Peyer's patch (tissue), 4 donors: ENCODE data around the gene PLA2G4A. TPM values are rescaled to one million over a fixed set of nuclear protein-coding genes. Genes with fewer than 3 reads are reported as not detected.

Source experiments
- DNase-seq, 3 donors: peaks; one replicate each; pipeline ENCODE4 v3.0.0-alpha.2; 2017 to 2019
- H3K27ac ChIP-seq, 4 donors: fragments of 200-600 bp; sonication (generic); one replicate each; pipeline ENCODE4 v1.5.1; 2016 to 2019
- H3K27me3 ChIP-seq, 2 donors: fragments of 200-600 bp; sonication (generic); one replicate each; pipeline ENCODE4 v1.5.1; 2019
- H3K36me3 ChIP-seq, 3 donors: fragments of 200-600 bp; sonication (generic); one replicate each; pipeline ENCODE4 v1.5.1; 2016 to 2019
- H3K4me1 ChIP-seq, 4 donors: fragments of 200-600 bp; sonication (generic); one replicate each; pipeline ENCODE4 v1.5.1; 2016 to 2019
- H3K4me3 ChIP-seq, 4 donors: fragments of 200-600 bp; sonication (generic); 1 replicate in 3 of 4; 2 replicates in 1 of 4; pipeline ENCODE4 v1.5.1; 2016 to 2019; ENCODE audit warnings: mild to moderate bottlenecking in 1 of 4
- H3K9me3 ChIP-seq, 4 donors: fragments of 200-600 bp; sonication (generic); one replicate each; pipeline ENCODE4 v1.5.1; 2016 to 2019; ENCODE audit warnings: mild to moderate bottlenecking in 1 of 4
- POLR2A ChIP-seq, 2 donors: fragments of 450-650 bp; IDR thresholded peaks; one replicate each; pipeline ENCODE4 v1.5.1; 2017; ENCODE audit warnings: antibody characterized with exemption in 2 of 2, mild to moderate bottlenecking in 2 of 2, moderate library complexity in 2 of 2
- total RNA-seq, 4 donors: library from RNA; depleted of rRNA; stranded (reverse); fragments of >200 nt; gene quantifications; one replicate each; pipeline ENCODE4 v1.1.0, GENCODE V29; 2016
- TF ChIP-seq, protein P1 (sequence below), 6 experiments: fragments of 450-650 bp in 4 of 6; fragments of 200-600 bp in 2 of 6; sonication (generic) in 1 of 6; IDR thresholded peaks; one replicate each; pipeline ENCODE4 v1.5.1; 2017 to 2019; ENCODE audit warnings: antibody characterized with exemption in 6 of 6, mild to moderate bottlenecking in 3 of 6, moderate library complexity in 1 of 6

Gene PLA2G4A
- total RNA-seq, 4 donors from 2014 or later: 7.0 to 8.3 (median 7.6) TPM

DNA sequence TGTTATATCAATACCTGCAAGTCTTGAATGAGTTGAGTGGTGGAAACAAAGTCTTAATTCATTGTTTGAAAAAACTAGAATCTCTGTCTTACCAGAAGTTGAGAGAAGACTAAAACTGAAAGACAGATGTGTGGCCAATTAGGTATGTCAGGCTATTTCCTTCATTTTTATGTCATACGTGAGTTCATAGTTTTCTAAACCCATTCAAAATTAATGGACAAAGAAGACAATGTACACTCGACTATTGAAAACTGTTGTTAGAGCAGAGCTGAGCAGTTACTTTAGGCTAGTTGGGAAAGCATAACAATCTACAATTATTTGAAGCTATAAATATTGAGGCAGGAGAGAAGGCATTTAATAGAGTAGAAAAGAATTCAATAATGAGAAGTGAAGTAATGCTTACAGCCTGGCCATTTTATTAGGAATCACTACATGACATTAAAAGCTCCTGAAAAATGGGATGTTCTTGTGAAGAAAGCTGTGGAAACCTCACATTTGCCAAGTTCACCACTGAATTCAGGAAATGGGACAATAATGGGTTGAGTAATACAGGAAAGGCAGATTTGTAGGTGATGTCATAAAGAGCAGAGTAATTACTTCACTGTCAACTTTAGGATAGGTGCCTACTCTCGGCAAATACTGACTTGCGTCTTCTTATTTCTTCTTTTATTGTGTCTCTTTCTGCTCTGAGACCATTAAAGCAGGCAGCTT lies 204.4 kb downstream of the PLA2G4A start:
- Histone ChIP-seq H3K27me3 (no peaks in the 10 kb centered on the region), H3K27ac (no peak overlapping the region), H3K36me3 (no peaks in the 10 kb centered on the region), H3K9me3 (peaks cover 0 to 3% (median 0%) of the 10 kb centered on the region in 4 donors), H3K4me1 (no peaks in the 10 kb centered on the region), H3K4me3 (no peak overlapping the region)
- no peak for DNase-seq
- TF ChIP-seq POLR2A (IDR thresholded peaks at IDR 0.05): no peak
- TF ChIP-seq, protein P1, sequence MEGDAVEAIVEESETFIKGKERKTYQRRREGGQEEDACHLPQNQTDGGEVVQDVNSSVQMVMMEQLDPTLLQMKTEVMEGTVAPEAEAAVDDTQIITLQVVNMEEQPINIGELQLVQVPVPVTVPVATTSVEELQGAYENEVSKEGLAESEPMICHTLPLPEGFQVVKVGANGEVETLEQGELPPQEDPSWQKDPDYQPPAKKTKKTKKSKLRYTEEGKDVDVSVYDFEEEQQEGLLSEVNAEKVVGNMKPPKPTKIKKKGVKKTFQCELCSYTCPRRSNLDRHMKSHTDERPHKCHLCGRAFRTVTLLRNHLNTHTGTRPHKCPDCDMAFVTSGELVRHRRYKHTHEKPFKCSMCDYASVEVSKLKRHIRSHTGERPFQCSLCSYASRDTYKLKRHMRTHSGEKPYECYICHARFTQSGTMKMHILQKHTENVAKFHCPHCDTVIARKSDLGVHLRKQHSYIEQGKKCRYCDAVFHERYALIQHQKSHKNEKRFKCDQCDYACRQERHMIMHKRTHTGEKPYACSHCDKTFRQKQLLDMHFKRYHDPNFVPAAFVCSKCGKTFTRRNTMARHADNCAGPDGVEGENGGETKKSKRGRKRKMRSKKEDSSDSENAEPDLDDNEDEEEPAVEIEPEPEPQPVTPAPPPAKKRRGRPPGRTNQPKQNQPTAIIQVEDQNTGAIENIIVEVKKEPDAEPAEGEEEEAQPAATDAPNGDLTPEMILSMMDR (IDR thresholded peaks at IDR 0.05): no peak

DNA sequence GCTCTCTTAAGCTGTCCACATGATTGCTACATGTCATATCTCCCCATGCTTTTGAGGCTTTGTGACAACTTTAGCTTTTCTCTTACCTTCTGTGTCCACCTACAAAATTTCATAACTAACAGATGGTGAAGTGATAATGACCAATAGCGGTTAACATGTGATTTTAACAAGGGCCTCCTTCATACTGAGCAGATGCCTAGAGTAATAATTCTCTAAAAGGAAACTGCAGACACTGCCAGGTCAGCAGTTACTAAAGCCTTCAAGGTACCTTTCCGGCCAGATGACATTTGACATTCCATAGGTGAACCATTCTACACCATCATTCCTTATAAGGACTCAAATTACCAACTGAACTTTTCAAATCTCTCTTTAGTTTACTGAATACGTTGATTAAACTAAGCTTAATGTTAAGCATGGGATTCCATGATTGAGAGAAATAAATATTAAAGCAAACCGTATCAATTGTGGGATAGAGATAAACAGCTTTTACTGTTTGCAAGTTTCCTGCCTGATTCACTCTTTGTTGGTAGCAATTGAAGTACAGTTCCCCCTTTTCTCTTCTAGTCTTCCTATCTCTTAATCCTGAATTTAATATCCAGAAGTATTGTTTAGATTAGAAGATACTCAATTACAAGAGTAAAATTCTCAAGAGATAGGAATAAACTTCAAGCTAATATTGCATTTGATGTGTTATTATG lies 205.1 kb downstream of the PLA2G4A start:
- no peak for TF ChIP-seq POLR2A (IDR thresholded peaks at IDR 0.05)
- TF ChIP-seq, protein P1 (IDR thresholded peaks at IDR 0.05): no peak

GRCh38 chr1:187034501-187034900 lies 205.8 kb downstream of the PLA2G4A start:
- DNase-seq: no peak
- no peaks in the 10 kb centered on the region for H3K27me3 ChIP-seq
- H3K27ac ChIP-seq: no peak overlapping the region
- peaks cover 0 to under 1% (median 0%) of the 10 kb centered on the region in 4 donors for H3K9me3 ChIP-seq
- no peaks in the 10 kb centered on the region for H3K4me1 ChIP-seq
- H3K4me3 ChIP-seq: no peak overlapping the region
- TF ChIP-seq, protein P1 (IDR thresholded peaks at IDR 0.05): no peak
- TF ChIP-seq POLR2A (IDR thresholded peaks at IDR 0.05): no peak
- no peaks in the 10 kb centered on the region for H3K36me3 ChIP-seq

More for the DNA sequence above, 205.1 kb downstream of the PLA2G4A start:
- no peak overlapping the region for H3K4me3 ChIP-seq
- H3K9me3 ChIP-seq: peaks cover 0 to 3% (median 0%) of the 10 kb centered on the region in 4 donors
- no peaks in the 10 kb centered on the region for H3K4me1 ChIP-seq
- no peak overlapping the region for H3K27ac ChIP-seq
- no peaks in the 10 kb centered on the region for H3K36me3 ChIP-seq
- no peak for DNase-seq
- no peaks in the 10 kb centered on the region for H3K27me3 ChIP-seq

DNA sequence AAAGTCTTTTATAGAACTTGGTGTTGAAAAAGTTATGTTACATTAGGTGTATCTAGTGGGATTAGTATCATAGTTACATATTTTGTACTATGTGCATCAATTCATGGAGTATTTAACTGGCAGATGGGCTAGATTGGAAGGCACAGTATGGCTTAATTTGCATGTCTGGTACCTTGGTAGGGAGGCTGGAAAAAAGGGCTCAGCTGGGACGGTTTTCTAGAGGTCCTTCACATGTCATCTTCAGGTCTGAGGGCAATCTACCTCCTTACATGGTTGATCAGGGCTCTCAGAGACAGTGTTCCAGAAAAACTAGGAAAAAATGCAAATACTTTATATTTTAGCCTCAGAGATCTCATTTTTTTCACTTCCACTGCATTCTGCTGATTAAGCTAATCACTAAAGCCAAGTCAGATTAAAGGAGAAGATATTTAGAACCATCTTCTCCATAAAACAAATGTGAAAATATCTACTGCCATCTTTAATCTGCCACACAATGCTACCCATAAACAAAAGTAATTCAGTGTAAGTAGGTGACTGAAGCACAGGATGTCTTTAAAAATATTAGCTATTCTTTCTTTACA lies 209.3 kb downstream of the PLA2G4A start:
- no peak overlapping the region for H3K27ac ChIP-seq
- no peaks in the 10 kb centered on the region for H3K9me3 ChIP-seq
- H3K36me3 ChIP-seq: no peaks in the 10 kb centered on the region
- no peaks in the 10 kb centered on the region for H3K4me1 ChIP-seq
- H3K27me3 ChIP-seq: no peaks in the 10 kb centered on the region
- TF ChIP-seq, protein P1 (IDR thresholded peaks at IDR 0.05): no peak
- no peak for TF ChIP-seq POLR2A (IDR thresholded peaks at IDR 0.05)
- H3K4me3 ChIP-seq: no peak overlapping the region
- DNase-seq: no peak

Other genes with a start within 250 kb of the PLA2G4A start
- 1 to 10 TPM in 2 of 4 donors, under 1 TPM in 2; 0.76 to 1.7 (median 1.1) TPM for gene PTGS2, start 148.5 kb upstream of the PLA2G4A start, total RNA-seq